GM23338 (cell line): ENCODE data around the gene DYSF. TPM values are rescaled to one million over a fixed set of nuclear protein-coding genes. Genes with fewer than 3 reads are reported as not detected.
A peak's percentile ranks its signal among the peaks of the same experiment; 100 is the strongest.

ENCODE experiments used
- ATAC-seq: fragments of 200-7000 bp; cut with Tn5 transposase; 3 replicates; pipeline ENCODE4 v1.9.1; 2020
- DNase-seq: peaks from one replicate; pipeline ENCODE4 v3.0.0-alpha.2; 2015; ENCODE audit warnings: low spot score
- H2AFZ ChIP-seq: fragments of 200-600 bp; sonication (generic); 2 replicates; pipeline ENCODE4 v1.8.0; 2016; ENCODE audit warnings: antibody characterized with exemption, mild to moderate bottlenecking, moderate library complexity
- H3F3A ChIP-seq: fragments of 200-600 bp; sonication (generic); replicated peaks from 2 replicates; pipeline ENCODE4 v1.8.0; 2017; ENCODE audit warnings: antibody characterized with exemption, mixed run types, low read depth
- H3K27ac ChIP-seq: fragments of 200-600 bp; sonication (generic); 2 replicates; pipeline ENCODE4 v1.6.1; 2016; ENCODE audit warnings: low read depth
- H3K27me3 ChIP-seq: fragments of 200-600 bp; sonication (generic); 2 replicates; pipeline ENCODE4 v1.8.0; 2016; ENCODE audit warnings: mild to moderate bottlenecking, mixed run types, moderate library complexity; ENCODE audit not compliant: insufficient read depth
- H3K36me3 ChIP-seq: fragments of 200-600 bp; sonication (generic); 2 replicates; pipeline ENCODE4 v1.8.0; 2016; ENCODE audit warnings: mild to moderate bottlenecking; ENCODE audit not compliant: insufficient read depth
- H3K4me1 ChIP-seq: fragments of 200-600 bp; sonication (generic); 2 replicates; pipeline ENCODE4 v1.8.0; 2016; ENCODE audit warnings: mild to moderate bottlenecking, moderate library complexity; ENCODE audit not compliant: insufficient read depth
- H3K4me2 ChIP-seq: fragments of 200-600 bp; sonication (generic); 2 replicates; pipeline ENCODE4 v1.7.1; 2017; ENCODE audit warnings: mixed run types
- H3K4me3 ChIP-seq: fragments of 200-600 bp; sonication (generic); 2 replicates; pipeline ENCODE4 v1.6.1; 2016; ENCODE audit warnings: mixed run types
- H3K79me2 ChIP-seq: fragments of 200-600 bp; sonication (generic); replicated peaks from 2 replicates; pipeline ENCODE4 v1.8.0; 2017; ENCODE audit warnings: mild to moderate bottlenecking; ENCODE audit not compliant: insufficient read depth
- H3K9me2 ChIP-seq: fragments of 200-600 bp; sonication (generic); 2 replicates; pipeline ENCODE4 v1.8.0; 2017; ENCODE audit not compliant: insufficient read depth
- H4K20me1 ChIP-seq: fragments of 200-600 bp; sonication (generic); replicated peaks from 2 replicates; pipeline ENCODE4 v1.8.0; 2017; ENCODE audit warnings: mild to moderate bottlenecking; ENCODE audit not compliant: insufficient read depth
- H3K27ac Mint-ChIP-seq: 2 replicates; pipeline ENCODE4 v1.8.0; 2020; ENCODE audit warnings: inconsistent platforms, mild to moderate bottlenecking, moderate library complexity, mixed read lengths
- H3K27me3 Mint-ChIP-seq: 3 replicates; pipeline ENCODE4 v1.8.0; 2022; ENCODE audit warnings: low read depth, mild to moderate bottlenecking, moderate library complexity, mixed read lengths, inconsistent platforms; ENCODE audit not compliant: insufficient read depth, poor library complexity
- H3K36me3 Mint-ChIP-seq: 3 replicates; pipeline ENCODE4 v1.8.0; 2021; ENCODE audit warnings: low read depth, mild to moderate bottlenecking, inconsistent platforms, moderate library complexity, mixed read lengths
- H3K4me1 Mint-ChIP-seq: 3 replicates; pipeline ENCODE4 v1.8.0; 2020; ENCODE audit warnings: mild to moderate bottlenecking, inconsistent platforms, mixed read lengths
- H3K4me3 Mint-ChIP-seq: 3 replicates; pipeline ENCODE4 v1.8.0; 2021; ENCODE audit warnings: moderate library complexity, mild to moderate bottlenecking, inconsistent platforms, mixed read lengths
- H3K9me3 Mint-ChIP-seq: 3 replicates; pipeline ENCODE4 v1.8.0; 2020; ENCODE audit warnings: moderate library complexity, mild to moderate bottlenecking, inconsistent platforms, mixed read lengths
- CTCF ChIP-seq, 2 experiments: fragments of 200-600 bp in 1 of 2; sonication (generic) in 1 of 2; conservative IDR thresholded peaks; 2 replicates each; pipeline versions ENCODE4 v1.5.1 to v1.6.1; 2016 to 2017; ENCODE audit warnings: antibody characterized with exemption in 2 of 2, low read depth in 2 of 2, mild to moderate bottlenecking in 2 of 2, moderate library complexity in 1 of 2
- ETS1 ChIP-seq: IDR thresholded peaks from 2 replicates; pipeline ENCODE4 v1.6.1; 2016; ENCODE audit warnings: antibody characterized with exemption
- EZH2phosphoT487 ChIP-seq: fragments of 200-600 bp; sonication (generic); IDR thresholded peaks from one replicate; pipeline ENCODE4 v1.8.1; 2018; ENCODE audit warnings: antibody characterized with exemption; ENCODE audit not compliant: unreplicated experiment
- JUNB ChIP-seq: IDR thresholded peaks from one replicate; pipeline ENCODE4 v1.6.1; 2016; ENCODE audit warnings: antibody characterized with exemption; ENCODE audit not compliant: unreplicated experiment
- NANOG ChIP-seq: IDR thresholded peaks from 2 replicates; pipeline ENCODE4 v1.6.1; 2016; ENCODE audit warnings: antibody characterized with exemption, borderline replicate concordance
- POLR2AphosphoS5 ChIP-seq: IDR thresholded peaks from 2 replicates; pipeline ENCODE4 v1.6.1; 2016; ENCODE audit warnings: antibody characterized with exemption, low read depth
- STAT1 ChIP-seq: IDR thresholded peaks from one replicate; pipeline ENCODE4 v1.6.1; 2016; ENCODE audit warnings: antibody characterized with exemption; ENCODE audit not compliant: unreplicated experiment
- ZNF114 ChIP-seq: fragments of 250-450 bp; sonication (Bioruptor Pico); IDR thresholded peaks from 2 replicates; pipeline ENCODE4 v1.5.0; 2020; ENCODE audit warnings: mild to moderate bottlenecking, moderate library complexity
- ZNF331 ChIP-seq: fragments of 250-450 bp; sonication (Bioruptor Pico); IDR thresholded peaks from 2 replicates; pipeline ENCODE4 v1.5.0; 2020; ENCODE audit warnings: low read depth, mild to moderate bottlenecking, moderate library complexity
- ZNF462 ChIP-seq: fragments of 250-450 bp; sonication (Bioruptor Pico); IDR thresholded peaks from 2 replicates; pipeline ENCODE4 v1.5.0; 2020; ENCODE audit warnings: mild to moderate bottlenecking, moderate library complexity
- polyA plus RNA-seq: library from polyadenylated mRNA; unstranded; fragments of >200 nt; fragmentation: Nextera tagmentation; extraction: Ambion mirVana; gene quantifications from 2 replicates; pipeline ENCODE4 v1.2.1, GENCODE V29; 2016
- total RNA-seq: library from RNA; depleted of rRNA; stranded (reverse); fragments of >200 nt; shearing (Covaris generic); gene quantifications from 2 replicates; pipeline ENCODE4 v1.2.3, GENCODE V29; 2014

Gene DYSF
- total and polyA plus RNA-seq, 2 experiments from 2014 or later, result 7.3 to 21.3 TPM

- Histone ChIP-seq H3K4me1 (peaks cover 19% of the 10 kb centered on the region), H3K79me2 (no peaks in the 10 kb centered on the region), H3K27ac (no peak overlapping the region), H3K36me3 (no peaks in the 10 kb centered on the region), H4K20me1 (no peaks in the 10 kb centered on the region), H3K27me3 (no peaks in the 10 kb centered on the region), H3K4me2 (peak overlapping the region; percentile 37; the same call in 1 of the 2 replicates), H3K4me3 (no peak overlapping the region), H2AFZ (no peak overlapping the region), H3K9me2 (no peaks in the 10 kb centered on the region), H3F3A (no peaks in the 10 kb centered on the region)
- H3K4me1 Mint-ChIP-seq, result peaks cover 34% of the 10 kb centered on the region
- ATAC-seq (peak; percentile 63), DNase-seq (peak; percentile 22)
- H3K36me3 Mint-ChIP-seq, result peaks cover 15% of the 10 kb centered on the region
- no peak overlapping the region for H3K4me3 Mint-ChIP-seq
- peaks cover 5% of the 10 kb centered on the region for H3K27me3 Mint-ChIP-seq
- no peak for TF ChIP-seq POLR2AphosphoS5
- TF ChIP-seq JUNB, result no peak
- no peak for TF ChIP-seq CTCF (conservative IDR thresholded peaks at IDR 0.05; ENCODE audit: low read depth in 2 of 2)
- TF ChIP-seq ETS1, result no peak
- no peak for TF ChIP-seq ZNF462 (CRISPR knock-in tag)
- no peak for TF ChIP-seq NANOG
- TF ChIP-seq STAT1, result no peak
- TF ChIP-seq ZNF331 (CRISPR knock-in tag), result no peak
- TF ChIP-seq EZH2phosphoT487, result no peak
- TF ChIP-seq ZNF114 (CRISPR knock-in tag), result no peak
- no peak overlapping the region for H3K27ac Mint-ChIP-seq
- no peaks in the 10 kb centered on the region for H3K9me3 Mint-ChIP-seq
These were observed 73.6 kb downstream of the DYSF start for GRCh38 chr2:71526975-71527374.
